G401 (cell line): ENCODE results near the gene TXNL4A. TPM values are rescaled to one million over a fixed set of nuclear protein-coding genes. Genes with fewer than 3 reads are reported as not detected.
"Not testable (repeated sequence)": the region's sequence is repeated elsewhere in the genome, so short reads cannot be mapped to it uniquely, and the experiment has no call there.

Experiments used
- DNase-seq: peaks from one replicate; pipeline ENCODE4 v3.0.0-alpha.2; 2015; ENCODE audit warnings: low spot score
- in situ Hi-C: cut with HindIII; loops from 2 replicates; pipeline ENCODE4 v1.10.0; 2016; ENCODE audit warnings: low sequenced_read_pairs, mixed read lengths
- total RNA-seq: library from RNA; depleted of rRNA; stranded (reverse); fragments of >200 nt; shearing (Covaris generic); gene quantifications from 2 replicates; pipeline ENCODE4 v1.2.3, GENCODE V29; 2014

Gene TXNL4A
- total RNA-seq, 1 experiment from 2014 or later: 209 TPM

DNA sequence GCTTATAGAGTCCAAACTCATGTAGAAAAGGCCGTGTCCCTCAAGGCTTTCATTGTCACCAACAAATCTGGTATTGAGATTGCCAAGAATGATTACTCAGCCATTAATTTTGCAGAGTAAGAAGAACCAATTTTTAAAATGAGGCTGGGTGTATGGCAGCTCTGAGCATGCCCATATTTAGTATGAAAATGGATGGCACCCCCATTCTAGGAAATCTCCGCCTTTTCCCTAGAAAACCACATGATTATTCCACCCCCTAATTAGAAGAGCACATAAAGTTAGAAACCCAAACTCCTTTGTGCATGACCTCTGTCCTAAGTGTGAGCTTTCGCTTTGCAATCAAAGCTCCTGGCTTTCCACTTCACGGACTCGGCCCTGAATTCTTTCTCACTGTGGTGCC is 14.1 kb upstream of the TXNL4A start:
- in situ Hi-C loops: no loop called here
- DNase-seq: no peak

DNA sequence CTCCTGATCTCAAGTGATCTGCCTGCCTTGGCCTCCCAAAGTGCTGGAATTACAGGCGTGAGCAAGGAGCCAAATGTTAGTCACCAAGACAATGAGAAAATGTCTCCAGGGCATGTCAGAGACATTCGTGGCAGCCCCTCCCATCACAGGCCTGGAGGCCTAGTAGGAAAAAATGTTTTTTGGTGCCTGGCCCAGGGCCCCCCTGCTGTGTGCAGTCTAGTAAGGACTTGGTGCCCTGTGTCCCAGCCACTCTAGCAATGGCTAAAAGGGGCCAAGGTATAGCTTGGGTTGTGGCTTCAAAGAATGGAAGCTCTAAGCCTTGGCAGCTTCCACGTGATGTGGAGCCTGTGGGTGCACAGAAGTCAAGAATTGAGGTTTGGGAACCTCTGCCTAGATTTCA is 12.5 kb upstream of the TXNL4A start:
- in situ Hi-C loops: no loop called here
- DNase-seq: no peak

DNA sequence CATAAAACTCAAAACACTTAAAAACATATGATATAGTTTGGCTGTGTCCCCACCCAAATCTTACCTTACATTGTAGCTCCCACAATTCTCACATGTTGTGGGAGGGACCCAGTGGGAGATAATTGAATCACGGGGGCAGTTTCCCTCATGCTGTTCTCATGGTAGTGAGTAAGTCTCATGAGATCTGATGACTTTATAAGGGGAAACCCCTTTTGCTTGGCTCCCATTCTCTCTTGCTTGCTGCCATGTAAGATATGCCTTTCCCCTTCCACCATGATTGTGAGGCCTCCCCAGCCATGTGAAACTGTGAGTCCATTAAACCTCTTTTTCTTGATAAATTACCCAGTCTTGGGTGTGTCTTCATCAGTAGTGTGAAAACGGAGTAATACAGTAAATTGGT is 11.3 kb upstream of the TXNL4A start:
- in situ Hi-C loops, DNase-seq: not testable (repeated sequence)

DNA sequence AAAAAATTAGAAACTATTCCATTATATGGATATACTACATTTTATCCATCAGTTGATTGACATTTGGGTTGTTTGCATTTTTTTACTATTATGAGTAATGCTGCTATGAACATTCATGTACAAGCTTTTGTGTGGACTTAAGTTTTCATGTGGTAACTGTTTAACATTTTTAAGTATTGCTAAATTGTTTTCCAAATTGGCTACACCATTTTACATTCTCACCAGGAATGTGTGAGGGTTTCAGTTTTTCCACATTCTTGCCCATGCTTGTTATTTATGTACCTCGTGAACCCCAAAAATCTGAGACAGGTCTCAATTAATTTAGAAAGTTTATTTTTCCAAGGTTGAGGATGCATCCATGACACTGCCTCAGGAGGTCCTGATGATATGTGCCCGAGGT is 3.1 kb upstream of the TXNL4A start:
- no peak for DNase-seq
- in situ Hi-C loops: no loop called here

DNA sequence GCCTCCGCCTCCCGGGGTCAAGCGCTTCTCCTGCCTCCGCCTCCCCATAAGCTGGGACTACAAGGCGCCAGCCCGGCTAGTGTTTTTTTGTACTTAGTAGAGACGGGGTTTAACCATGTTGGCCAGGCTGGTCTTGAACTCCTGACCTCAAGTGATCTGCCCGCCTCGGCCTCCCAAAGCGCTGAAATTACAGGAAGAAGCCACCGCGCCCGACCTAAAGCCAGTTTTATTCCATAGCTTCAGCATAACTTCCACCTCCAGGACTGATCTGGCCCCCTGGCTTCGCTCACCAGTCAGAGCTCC is 783 bp upstream of the TXNL4A start:
- no peak for DNase-seq
- in situ Hi-C loops: no loop called here

DNA sequence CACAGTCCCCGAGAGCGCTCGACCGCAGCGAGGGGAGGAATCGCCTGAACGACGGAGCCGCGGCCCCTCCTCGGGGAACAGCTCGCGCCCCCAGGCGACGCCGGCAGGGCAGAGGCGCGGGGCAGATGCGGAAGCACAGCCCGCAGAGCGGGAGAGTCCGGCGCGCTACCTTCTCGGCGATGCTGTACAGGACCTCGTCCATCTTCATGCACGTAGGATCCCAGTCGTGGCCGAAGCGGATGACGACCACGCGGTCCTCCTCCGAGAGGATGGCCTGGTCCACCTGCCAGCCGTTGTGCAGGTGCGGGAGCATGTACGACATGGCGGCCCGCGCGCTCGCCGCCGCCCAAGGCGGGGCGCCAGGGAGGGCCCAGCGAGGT is 302 bp downstream of the TXNL4A start:
- no peak for DNase-seq
- in situ Hi-C loops: no loop called here

DNA sequence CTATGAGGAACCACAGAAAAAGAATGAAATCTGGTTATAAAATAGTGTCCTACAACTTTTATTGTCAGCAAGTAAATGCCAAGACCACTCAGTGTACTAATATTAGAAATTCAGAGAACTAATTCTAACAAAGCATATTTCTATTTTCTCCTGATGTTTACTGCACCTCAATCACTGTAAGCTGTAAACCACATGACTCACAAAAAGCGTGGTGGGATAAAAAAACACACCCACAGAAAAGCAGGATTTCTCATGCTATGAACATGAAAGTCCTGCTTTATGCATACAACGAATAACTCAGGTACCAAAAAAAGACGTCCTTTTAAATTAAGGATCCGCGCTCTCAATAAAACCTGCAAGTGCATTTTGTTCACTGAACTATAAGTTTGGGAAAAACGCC is 797 bp downstream of the TXNL4A start:
- in situ Hi-C loops: no loop called here
- no peak for DNase-seq

DNA sequence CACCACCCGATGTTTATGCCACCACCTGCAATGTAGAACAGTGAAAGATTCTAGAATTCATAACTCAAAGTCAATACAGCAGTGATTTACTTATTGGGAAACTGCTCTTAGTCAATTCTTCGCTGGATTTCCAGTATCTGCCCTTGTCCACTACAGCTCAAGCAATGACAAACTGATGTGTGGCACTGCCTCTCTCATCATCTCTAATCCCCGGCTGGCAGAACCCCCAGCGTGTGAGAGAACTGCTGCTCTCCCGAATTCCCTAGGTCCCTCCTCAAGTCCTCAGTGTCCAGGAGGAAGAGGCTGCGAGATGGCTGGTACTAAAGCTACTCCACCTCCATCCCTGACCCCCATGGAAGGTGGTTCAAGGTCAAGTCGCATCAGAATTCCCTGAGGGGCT is 1.6 kb downstream of the TXNL4A start:
- in situ Hi-C loops: no loop called here
- no peak for DNase-seq

DNA sequence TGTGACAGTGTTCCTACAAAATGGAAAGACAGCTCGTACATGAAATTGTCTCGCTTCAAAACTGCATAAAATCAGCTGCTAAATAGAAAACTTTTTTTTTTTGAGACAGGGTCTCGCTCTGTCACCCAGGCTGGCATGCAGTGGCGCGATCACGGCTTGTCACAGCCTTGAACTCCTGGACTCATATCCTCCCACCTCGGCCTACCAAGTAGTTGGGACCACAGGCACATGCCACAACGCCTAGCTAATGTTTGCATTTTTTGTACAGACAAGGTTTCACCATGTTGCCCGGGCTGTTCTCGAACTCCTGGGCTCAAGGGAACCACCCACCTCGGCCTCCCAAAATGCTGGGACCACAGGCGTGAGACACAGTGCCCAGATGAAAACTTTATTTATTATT is 3.2 kb downstream of the TXNL4A start:
- no peak for DNase-seq
- in situ Hi-C loops: no loop called here

DNA sequence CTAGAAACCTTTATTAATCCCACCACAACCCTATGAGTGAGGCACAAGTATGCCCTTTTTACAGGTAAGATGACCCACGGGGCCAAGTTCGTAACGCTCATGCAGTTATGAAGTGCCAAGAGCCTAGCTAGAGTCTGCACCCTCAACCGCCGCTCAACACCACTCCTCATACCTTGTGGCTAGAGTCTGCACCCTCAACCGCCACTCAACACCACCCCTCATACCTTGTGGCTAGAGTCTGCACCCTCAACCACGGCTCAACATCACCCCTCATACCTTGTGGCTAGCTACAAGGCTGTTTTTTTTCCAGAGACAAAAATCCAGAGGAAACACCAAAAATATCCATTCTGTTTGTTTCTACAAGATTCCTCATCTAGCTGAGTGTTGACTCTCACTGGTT is 4.6 kb downstream of the TXNL4A start:
- in situ Hi-C loops: no loop called here
- DNase-seq: no peak

DNA sequence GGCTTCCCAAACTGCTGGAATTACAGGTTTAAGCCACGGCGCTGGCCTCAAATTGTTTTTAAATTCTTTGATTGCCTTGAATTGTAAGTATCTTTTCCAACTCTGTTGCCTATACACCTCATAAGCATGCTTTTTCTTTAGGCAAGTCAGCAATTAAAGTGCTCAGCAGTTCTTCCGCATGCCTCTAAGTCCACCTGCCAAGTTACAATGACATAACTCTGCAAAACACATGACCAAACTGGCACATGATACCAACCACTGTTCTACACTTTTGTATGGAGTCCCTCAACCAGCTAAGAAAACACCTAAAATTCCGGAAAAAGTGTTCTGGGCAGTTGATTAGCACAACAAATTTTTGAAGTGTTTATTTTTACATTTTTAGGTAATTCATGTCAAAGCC is 5.1 kb downstream of the TXNL4A start:
- no peak for DNase-seq
- in situ Hi-C loops: no loop called here

DNA sequence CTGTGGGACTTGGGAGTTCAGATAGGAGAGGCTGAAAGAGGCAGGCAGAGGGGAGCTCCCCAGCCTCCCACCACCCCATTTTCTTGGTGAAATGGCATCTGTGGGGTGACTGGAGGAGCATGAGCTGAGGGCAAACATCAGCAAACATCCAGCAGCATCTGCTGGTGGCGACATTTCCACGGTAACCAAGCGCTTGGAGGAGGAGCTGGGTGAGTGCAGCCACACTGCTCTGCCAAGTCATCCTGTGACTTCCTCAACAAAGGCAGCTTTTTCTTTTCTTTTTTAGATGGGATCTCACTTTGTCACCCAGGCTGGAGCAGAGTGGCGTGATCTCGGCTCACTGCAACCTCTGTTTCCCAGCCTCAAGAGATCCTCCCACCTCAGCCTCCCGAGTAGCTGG is 5.6 kb downstream of the TXNL4A start:
- in situ Hi-C loops: no loop called here
- DNase-seq: no peak

DNA sequence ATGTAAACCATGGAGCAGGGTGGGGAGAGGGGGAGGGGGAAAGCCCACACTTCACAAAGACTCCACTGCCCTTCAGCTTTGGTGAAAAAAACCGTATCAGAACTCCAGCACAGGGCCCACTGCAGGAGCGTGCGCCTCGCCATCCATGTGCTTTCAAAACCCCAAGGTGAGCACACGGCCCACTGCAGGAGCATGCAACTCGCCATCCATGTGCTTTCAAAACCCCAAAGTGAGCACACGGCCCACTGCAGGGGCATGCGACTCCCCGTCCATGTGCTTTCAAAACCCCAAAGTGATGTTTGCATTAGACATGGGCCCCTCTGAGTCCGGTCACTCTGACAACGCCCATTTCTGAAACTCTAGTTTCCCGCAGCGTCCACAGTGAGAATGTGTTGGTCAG is 7.8 kb downstream of the TXNL4A start:
- in situ Hi-C loops: no loop called here

DNA sequence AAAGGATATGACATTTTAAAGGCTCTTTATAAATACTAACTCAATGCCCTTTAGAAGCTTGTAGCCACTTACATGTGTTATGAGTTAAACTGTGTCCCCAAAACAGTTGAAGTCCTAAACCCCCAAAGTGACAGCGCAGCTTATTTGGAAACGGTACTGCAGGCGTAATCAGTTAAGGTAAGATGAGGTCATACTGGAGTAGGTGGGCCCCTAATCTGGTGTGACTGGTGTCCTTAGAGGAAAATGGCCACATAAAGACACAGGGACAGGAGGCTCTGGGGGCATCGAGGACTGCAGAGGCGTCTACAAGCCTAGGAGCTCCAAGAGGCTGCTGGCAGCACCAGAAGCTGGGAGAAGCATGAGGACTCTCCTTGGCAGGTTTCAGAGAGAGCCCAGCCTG is 8.5 kb downstream of the TXNL4A start:
- in situ Hi-C loops: no loop called here
- DNase-seq: no peak

More for the DNA sequence above, 7.8 kb downstream of the TXNL4A start:
- no peak for DNase-seq

DNA sequence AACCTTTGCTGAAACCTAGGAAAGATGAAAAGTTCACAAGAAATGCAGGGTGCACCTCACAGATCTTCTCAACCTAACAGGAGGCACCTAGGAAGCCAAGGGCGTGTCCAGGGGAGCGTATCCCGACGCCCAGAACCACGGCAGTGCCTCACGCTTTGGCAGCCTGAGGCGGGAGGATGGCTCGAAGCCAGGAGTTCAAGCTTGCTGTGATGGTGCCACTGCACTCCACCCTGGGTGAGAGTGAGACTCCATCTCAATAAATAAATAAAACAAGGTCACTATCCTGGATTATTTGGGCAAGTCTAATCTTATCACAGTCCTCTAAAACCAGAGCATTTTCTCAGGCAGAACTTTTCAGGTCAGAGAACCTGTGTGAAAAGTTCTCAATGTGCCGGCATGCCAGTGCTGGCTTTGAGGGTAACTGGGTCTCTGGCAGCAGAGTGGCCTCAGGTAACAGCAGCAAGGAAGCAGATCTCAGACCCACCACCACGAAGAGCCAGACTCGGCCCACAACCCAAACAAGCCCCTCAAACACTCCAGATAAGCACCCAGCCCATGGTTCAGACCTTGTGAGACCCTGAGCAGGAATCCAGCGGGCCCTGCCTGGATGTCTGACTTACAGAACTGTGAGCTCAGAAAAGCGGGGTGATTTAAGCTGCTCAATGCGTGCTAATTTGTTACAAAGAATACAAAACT is 12.2 kb downstream of the TXNL4A start:
- in situ Hi-C loops: no loop called here
- peak; percentile 47 for DNase-seq

DNA sequence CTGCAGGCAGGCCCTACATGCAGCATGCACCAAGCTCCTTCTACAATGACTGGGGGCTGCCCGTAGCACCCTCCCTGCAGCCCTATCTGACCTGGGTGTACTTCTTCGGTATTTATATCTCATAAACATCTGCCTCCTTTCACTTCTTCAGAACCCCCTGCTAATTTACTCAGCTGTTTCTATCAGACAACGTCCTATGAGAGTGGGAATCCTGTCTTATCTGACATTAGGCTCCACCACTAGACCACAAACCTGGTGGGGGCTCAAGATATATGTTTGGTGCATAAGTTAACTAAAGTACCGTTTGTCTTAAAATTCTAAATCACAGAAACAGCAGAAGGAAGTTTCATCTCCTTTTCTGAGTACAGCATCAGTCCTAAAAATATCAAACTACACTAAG is 13.3 kb downstream of the TXNL4A start:
- in situ Hi-C loops: no loop called here
- no peak for DNase-seq

DNA sequence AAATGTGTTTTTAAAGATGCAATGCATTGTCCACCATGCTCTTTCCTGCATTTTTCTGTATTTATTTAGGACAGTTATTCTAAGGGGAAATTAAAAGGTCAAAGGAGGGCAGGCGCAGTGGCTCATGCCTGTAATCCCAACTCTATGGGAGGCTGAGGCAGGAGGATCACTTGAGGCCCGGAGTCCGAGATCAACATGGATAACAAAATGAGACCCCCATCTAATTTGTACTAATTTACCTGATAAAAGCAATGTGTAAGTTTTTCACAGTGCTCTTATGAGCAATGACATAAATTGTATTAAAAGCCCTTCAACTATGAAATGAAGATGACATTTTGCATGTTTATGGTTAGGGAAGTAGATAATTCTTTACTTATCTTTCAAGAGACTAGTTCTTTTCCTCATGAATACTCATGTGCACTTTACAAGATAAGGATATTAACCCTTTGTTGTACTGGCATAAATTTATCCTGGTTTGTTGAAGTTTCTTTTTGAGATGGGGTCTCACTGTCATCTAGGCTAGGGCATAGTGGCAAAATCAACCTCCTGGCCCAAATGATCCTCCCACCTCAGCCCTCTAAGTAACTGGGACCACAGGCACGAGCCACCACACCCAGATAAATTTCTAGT is 14.2 kb downstream of the TXNL4A start:
- DNase-seq: no peak
- in situ Hi-C loops: no loop called here

DNA sequence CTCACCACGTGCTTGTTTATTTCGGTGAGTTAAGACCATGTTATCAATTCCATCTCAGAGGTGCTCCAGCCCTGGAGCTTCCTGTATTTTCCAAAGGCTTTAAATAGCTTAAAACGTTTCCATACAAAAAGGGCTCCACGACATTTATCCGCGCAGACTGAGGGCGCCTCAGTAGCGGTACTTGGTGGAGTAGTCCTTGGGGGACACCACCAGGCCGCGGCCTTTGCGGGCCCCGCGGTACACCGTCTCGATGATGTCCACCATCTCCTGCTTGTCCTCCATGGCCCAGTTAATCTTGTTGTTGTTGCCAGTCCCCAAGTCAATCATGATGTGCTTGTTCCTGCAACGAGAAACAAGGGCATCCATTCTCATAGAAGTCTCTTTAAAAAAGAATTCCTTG is 14.8 kb downstream of the TXNL4A start:
- DNase-seq: no peak
- in situ Hi-C loops: no loop called here

DNA sequence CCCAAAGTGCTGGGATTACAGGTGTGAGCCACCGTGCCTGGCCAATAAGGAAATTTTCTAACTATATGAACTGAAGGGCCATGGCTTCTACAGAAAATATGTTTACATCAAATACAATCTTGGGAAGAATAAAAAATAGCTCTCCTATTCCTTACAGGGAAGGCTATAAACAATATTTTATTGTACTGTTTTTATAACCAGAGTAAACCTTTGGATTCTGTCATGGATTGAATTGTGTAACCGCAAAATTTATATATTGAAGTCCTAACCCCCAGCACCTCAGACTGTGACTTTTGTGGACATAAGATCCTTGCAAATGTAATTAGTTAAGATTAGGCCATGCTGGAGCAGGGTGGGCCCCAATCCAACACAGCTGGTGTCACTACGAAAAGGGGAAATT is 15.6 kb downstream of the TXNL4A start:
- DNase-seq: no peak
- in situ Hi-C loops: no loop called here

DNA sequence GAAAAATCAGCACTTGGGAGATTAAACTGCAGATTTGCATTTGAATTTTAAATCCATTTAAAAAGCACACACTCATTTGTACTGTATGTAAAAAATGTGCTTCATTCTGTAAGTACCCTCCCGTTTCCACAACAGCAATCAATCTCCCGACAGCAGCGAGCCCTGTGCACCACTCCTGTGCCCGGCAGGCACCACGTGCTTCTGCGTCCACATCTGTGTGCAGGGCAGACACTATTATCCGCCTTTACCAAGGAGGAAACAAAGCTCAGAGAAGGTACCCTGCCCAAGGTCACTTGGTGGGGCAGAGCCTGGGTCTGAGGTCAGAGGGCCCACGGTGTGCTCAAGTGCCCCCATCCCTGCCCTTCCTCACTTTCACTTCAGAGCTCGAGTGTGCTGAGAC is 16.4 kb downstream of the TXNL4A start:
- in situ Hi-C loops: no loop called here
- DNase-seq: no peak

DNA sequence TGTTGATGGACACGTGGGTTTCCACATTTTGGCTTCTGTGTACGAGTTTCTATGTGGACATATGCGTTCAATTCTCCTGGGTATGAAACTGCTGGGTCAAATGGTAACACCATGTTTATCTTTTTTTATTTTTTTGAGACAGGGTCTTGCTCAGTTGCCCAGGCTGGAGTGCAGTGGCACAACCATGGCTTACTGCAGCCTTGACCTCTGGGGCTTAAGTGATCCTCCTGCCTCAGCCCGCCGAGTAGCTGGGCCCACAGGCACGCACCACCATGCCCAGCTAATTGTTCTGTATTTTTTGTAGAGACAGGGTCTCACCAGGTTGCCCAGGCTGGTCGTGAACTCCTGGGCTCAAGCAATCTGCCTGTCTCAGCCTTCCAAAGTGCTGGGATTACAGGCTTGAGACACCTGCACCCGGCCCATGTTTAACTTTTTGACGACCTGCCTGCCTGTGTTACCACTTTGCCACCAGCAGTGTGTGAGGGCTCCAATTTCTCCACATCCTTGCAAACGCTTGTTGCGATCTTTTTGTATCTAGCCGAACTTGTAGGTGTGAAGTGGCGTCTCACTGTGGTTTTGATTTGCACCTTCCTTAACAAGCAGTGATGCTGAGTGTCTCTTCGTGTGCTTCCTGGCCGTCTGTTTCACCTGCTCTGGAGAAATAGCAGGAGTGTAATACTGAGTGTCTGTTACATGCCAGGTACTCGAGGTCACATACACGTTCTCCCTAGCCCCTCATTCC is 17.0 kb downstream of the TXNL4A start:
- no peak for DNase-seq
- in situ Hi-C loops: no loop called here
